NCI-H187 (cell line): ENCODE data around the gene ODAD2.

ENCODE experiments used
- DNase-seq, 2 experiments: peaks; one replicate each; lab custom pipeline; 2025; lab: John Stamatoyannopoulos, UW

ODAD2 gene

GRCh38 chr10:27838901-27839300 lies 160.0 kb downstream of the ODAD2 start:
- no peak for DNase-seq

GRCh38 chr10:27838361-27838760 lies 160.5 kb downstream of the ODAD2 start:
- no peak for DNase-seq

GRCh38 chr10:27834476-27834875 lies 164.4 kb downstream of the ODAD2 start:
- no peak for DNase-seq

- no peak for DNase-seq
Observed at GRCh38 chr10:27833792-27834191, 165.1 kb downstream of the ODAD2 start.

- no peak for DNase-seq
Observed at GRCh38 chr10:27832826-27833225, 166.1 kb downstream of the ODAD2 start.

- no peak for DNase-seq
Observed at GRCh38 chr10:27826369-27826768, 172.5 kb downstream of the ODAD2 start.

GRCh38 chr10:27822301-27822700 lies 176.6 kb downstream of the ODAD2 start:
- no peak for DNase-seq

GRCh38 chr10:27820637-27821036 lies 178.2 kb downstream of the ODAD2 start:
- no peak for DNase-seq

- DNase-seq = no peak
Observed at GRCh38 chr10:27819781-27820531, 178.9 kb downstream of the ODAD2 start.

GRCh38 chr10:27816320-27816719 lies 182.6 kb downstream of the ODAD2 start:
- DNase-seq = no peak

- DNase-seq = no peak
Observed at GRCh38 chr10:27815846-27816245, 183.0 kb downstream of the ODAD2 start.

- DNase-seq = no peak
Observed at GRCh38 chr10:27815261-27815660, 183.6 kb downstream of the ODAD2 start.

GRCh38 chr10:27805180-27805579 lies 193.7 kb downstream of the ODAD2 start:
- no peak for DNase-seq

GRCh38 chr10:27804136-27804535 lies 194.7 kb downstream of the ODAD2 start:
- no peak for DNase-seq

GRCh38 chr10:27801171-27801785 lies 197.6 kb downstream of the ODAD2 start:
- no peak for DNase-seq

GRCh38 chr10:27799046-27799445 lies 199.8 kb downstream of the ODAD2 start:
- no peak for DNase-seq

- no peak for DNase-seq
Observed at GRCh38 chr10:27794157-27794556, 204.7 kb downstream of the ODAD2 start.

- DNase-seq = no peak
Observed at GRCh38 chr10:27792216-27792615, 206.7 kb downstream of the ODAD2 start.

GRCh38 chr10:27784272-27784671 lies 214.6 kb downstream of the ODAD2 start:
- DNase-seq = no peak

- no peak for DNase-seq
Observed at GRCh38 chr10:27783660-27784059, 215.2 kb downstream of the ODAD2 start.

- no peak for DNase-seq
Observed at GRCh38 chr10:27779462-27780015, 219.3 kb downstream of the ODAD2 start.

GRCh38 chr10:27774831-27775230 lies 224.0 kb downstream of the ODAD2 start:
- no peak for DNase-seq

GRCh38 chr10:27771231-27771630 lies 227.6 kb downstream of the ODAD2 start:
- DNase-seq = no peak
